ENCODE measurements around the gene RIN3.

Gene RIN3

GRCh38 chr14:92673601-92674150 lies 160.1 kb downstream of the RIN3 start:
- FAIRE-seq (no peak), DNase-seq (ENCODE audit: insufficient read length, low spot score) (no peak)
- TF ChIP-seq CTCF (IDR thresholded peaks at IDR 0.05; ENCODE audit: insufficient read depth, missing control alignments) = no peak

- no peak for TF ChIP-seq CTCF (IDR thresholded peaks at IDR 0.05; ENCODE audit: insufficient read depth, missing control alignments)
- FAIRE-seq (no peak), DNase-seq (ENCODE audit: insufficient read length, low spot score) (no peak)
Measured at GRCh38 chr14:92675421-92675820, 161.8 kb downstream of the RIN3 start.

- no peak for TF ChIP-seq CTCF (IDR thresholded peaks at IDR 0.05; ENCODE audit: insufficient read depth, missing control alignments)
- DNase-seq (ENCODE audit: insufficient read length, low spot score) (no peak), FAIRE-seq (no peak)
Measured at GRCh38 chr14:92675976-92676375, 162.4 kb downstream of the RIN3 start.

GRCh38 chr14:92676403-92677086 lies 163.0 kb downstream of the RIN3 start:
- FAIRE-seq (no peak), DNase-seq (ENCODE audit: insufficient read length, low spot score) (no peak)
- TF ChIP-seq CTCF (IDR thresholded peaks at IDR 0.05; ENCODE audit: insufficient read depth, missing control alignments) = no peak

- DNase-seq (ENCODE audit: insufficient read length, low spot score) (no peak), FAIRE-seq (no peak)
Measured at GRCh38 chr14:92677087-92677668, 163.6 kb downstream of the RIN3 start.

GRCh38 chr14:92677955-92678354 lies 164.4 kb downstream of the RIN3 start:
- TF ChIP-seq CTCF (IDR thresholded peaks at IDR 0.05; ENCODE audit: insufficient read depth, missing control alignments) = no peak
- FAIRE-seq = no peak
- no peak for DNase-seq (ENCODE audit: insufficient read length, low spot score)

More at GRCh38 chr14:92677087-92677668, 163.6 kb downstream of the RIN3 start:
- no peak for TF ChIP-seq CTCF (IDR thresholded peaks at IDR 0.05; ENCODE audit: insufficient read depth, missing control alignments)

GRCh38 chr14:92678766-92679165 lies 165.2 kb downstream of the RIN3 start:
- no peak for FAIRE-seq
- no peak for TF ChIP-seq CTCF (IDR thresholded peaks at IDR 0.05; ENCODE audit: insufficient read depth, missing control alignments)
- no peak for DNase-seq (ENCODE audit: insufficient read length, low spot score)

All from D721Med (cell line).